MCF 10A (cell line): Measurements from ENCODE around the gene NEO1. TPM values are rescaled to one million over a fixed set of nuclear protein-coding genes. Genes with fewer than 3 reads are reported as not detected.
"Not testable (repeated sequence)": the region's sequence is repeated elsewhere in the genome, so short reads cannot be mapped to it uniquely, and the experiment has no call there.

Experiments
- BruUV-seq: library from RNA; stranded (reverse); fragments of 400-500 nt; replicated peaks from 2 replicates; lab custom pipeline; 2021; lab: Mats Ljungman, UMichigan
- CTCF ChIA-PET: fragments of 300-600 bp; sonication (Branson Sonifier 250); formaldehyde crosslinking; extraction: SDS; loops from one replicate; lab custom pipeline; 2021; ENCODE audit warnings: antibody characterized with exemption, inconsistent platforms; lab: Yijun Ruan, JAX
- POLR2A ChIA-PET: fragments of 300-600, 350-650 bp; sonication (Branson Sonifier 250); formaldehyde crosslinking; extraction: SDS; loops from one replicate; lab custom pipeline; 2020; ENCODE audit warnings: antibody characterized with exemption, inconsistent platforms; lab: Yijun Ruan, JAX
- DNase-seq: peaks from one replicate; pipeline ENCODE4 v3.0.0-alpha.2; 2018; ENCODE audit not compliant: unreplicated experiment
- H3K27ac Mint-ChIP-seq: one replicate; pipeline ENCODE4 v1.8.0; 2022; ENCODE audit warnings: mild to moderate bottlenecking, low read depth, mixed read lengths; ENCODE audit not compliant: unreplicated experiment
- H3K27me3 Mint-ChIP-seq: one replicate; pipeline ENCODE4 v1.8.0; 2022; ENCODE audit warnings: mixed read lengths; ENCODE audit not compliant: insufficient read depth, unreplicated experiment
- H3K36me3 Mint-ChIP-seq: one replicate; pipeline ENCODE4 v1.8.0; 2022; ENCODE audit warnings: mild to moderate bottlenecking, moderate library complexity, mixed read lengths; ENCODE audit not compliant: insufficient read depth, unreplicated experiment
- H3K4me1 Mint-ChIP-seq: one replicate; pipeline ENCODE4 v1.8.0; 2022; ENCODE audit warnings: mixed read lengths; ENCODE audit not compliant: insufficient read depth, unreplicated experiment
- H3K4me3 Mint-ChIP-seq: one replicate; pipeline ENCODE4 v1.8.0; 2022; ENCODE audit warnings: mild to moderate bottlenecking, moderate library complexity, mixed read lengths; ENCODE audit not compliant: unreplicated experiment
- H3K9me3 Mint-ChIP-seq: one replicate; pipeline ENCODE4 v1.8.0; 2022; ENCODE audit warnings: mixed read lengths; ENCODE audit not compliant: unreplicated experiment
- CTCF ChIP-seq: fragments of 200-600 bp; IDR thresholded peaks from one replicate; pipeline ENCODE4 v1.8.0; 2022; ENCODE audit warnings: antibody characterized with exemption, mild to moderate bottlenecking; ENCODE audit not compliant: unreplicated experiment
- intact Hi-C: fragments of 100-400 bp; cut with micrococcal nuclease; formaldehyde crosslinking; loops from 2 replicates; pipeline ENCODE4 v1.14.1; 2022
- total RNA-seq: library from RNA; stranded (reverse); gene quantifications from 2 replicates; pipeline ENCODE4 v1.2.3, GENCODE V29; 2022

The NEO1 gene
- total RNA-seq, 1 experiment from 2014 or later, result 13.2 TPM

- Mint-ChIP-seq H3K36me3 (peaks cover 6% of the 10 kb centered on the region), H3K27me3 (no peaks in the 10 kb centered on the region), H3K4me1 (no peaks in the 10 kb centered on the region), H3K27ac (no peak overlapping the region), H3K4me3 (no peak overlapping the region), H3K9me3 (no peaks in the 10 kb centered on the region)
- intact Hi-C loops, result no loop called here
- ChIA-PET CTCF (interaction anchor here (0.6 to 0.9 kb wide), 3 partner anchors 44 to 512 kb away, joined by 3 to 4 read pairs (median 4); no protein-coding TSS in a partner anchor), POLR2A (interaction anchor here (0.7 kb wide), 1 partner anchor 49 kb away, joined by 4 read pairs; no protein-coding TSS in a partner anchor)
- no peak for TF ChIP-seq CTCF
- no peak for DNase-seq
- BruUV-seq, result no TSS peak
Observed at GRCh38 chr15:73196113-73196512, 143.8 kb downstream of the NEO1 start.

- Mint-ChIP-seq H3K27ac (no peak overlapping the region), H3K9me3 (peaks cover 19% of the 10 kb centered on the region), H3K4me3 (no peak overlapping the region), H3K4me1 (no peaks in the 10 kb centered on the region), H3K27me3 (no peaks in the 10 kb centered on the region), H3K36me3 (peaks cover 6% of the 10 kb centered on the region)
- POLR2A ChIA-PET, result no interaction called here
- intact Hi-C loops, result no loop called here
- BruUV-seq, result no TSS peak
- TF ChIP-seq CTCF, result no peak
- no peak for DNase-seq
- CTCF ChIA-PET, result interaction anchor here (0.6 kb wide), 1 partner anchor 739 kb away, joined by 3 read pairs; no protein-coding TSS in a partner anchor
Observed at GRCh38 chr15:73200339-73200738, 148.1 kb downstream of the NEO1 start.

GRCh38 chr15:73210630-73211029, 158.4 kb downstream of the NEO1 start:
- intact Hi-C loops, result no loop called here
- DNase-seq, result no peak
- ChIA-PET POLR2A (no interaction called here), CTCF (interaction anchor here (1.0 to 2.9 kb wide), 2 partner anchors 18 to 30 kb away, joined by 3 to 14 read pairs; no protein-coding TSS in a partner anchor)
- Mint-ChIP-seq H3K27ac (no peak overlapping the region), H3K9me3 (no peaks in the 10 kb centered on the region), H3K4me1 (no peaks in the 10 kb centered on the region), H3K27me3 (no peaks in the 10 kb centered on the region), H3K36me3 (no peaks in the 10 kb centered on the region), H3K4me3 (no peak overlapping the region)
- TF ChIP-seq CTCF, result no peak
- no TSS peak for BruUV-seq

GRCh38 chr15:73212424-73212823, 160.2 kb downstream of the NEO1 start:
- no peak for DNase-seq
- TF ChIP-seq CTCF, result no peak
- H3K27me3 Mint-ChIP-seq, result no peaks in the 10 kb centered on the region
- no peak overlapping the region for H3K27ac Mint-ChIP-seq
- no peaks in the 10 kb centered on the region for H3K36me3 Mint-ChIP-seq
- ChIA-PET CTCF (no interaction called here), POLR2A (no interaction called here)
- intact Hi-C loops, result no loop called here
- BruUV-seq, result no TSS peak
- no peaks in the 10 kb centered on the region for H3K4me1 Mint-ChIP-seq
- no peak overlapping the region for H3K4me3 Mint-ChIP-seq
- no peaks in the 10 kb centered on the region for H3K9me3 Mint-ChIP-seq

- POLR2A ChIA-PET, H3K27me3 Mint-ChIP-seq, H3K9me3 Mint-ChIP-seq, H3K27ac Mint-ChIP-seq, CTCF ChIA-PET, DNase-seq, H3K36me3 Mint-ChIP-seq, intact Hi-C loops, BruUV-seq, H3K4me3 Mint-ChIP-seq: not testable (repeated sequence)
- H3K4me1 Mint-ChIP-seq, result peaks cover 11% of the 10 kb centered on the region
Observed at GRCh38 chr15:73221450-73221849, 169.2 kb downstream of the NEO1 start.
